Ectodermal cell (in vitro differentiated cells): ENCODE results near the gene CLDN16.

Experiments used
- H3K27ac ChIP-seq: 2 replicates; pipeline ENCODE4 v1.7.0; 2013; ENCODE audit warnings: mild to moderate bottlenecking, low read depth, low read length; ENCODE audit not compliant: insufficient read depth, poor library complexity, severe bottlenecking
- H3K27me3 ChIP-seq: 2 replicates; pipeline ENCODE4 v1.7.0; 2013; ENCODE audit warnings: mild to moderate bottlenecking, low read length; ENCODE audit not compliant: insufficient read depth, control insufficient read depth, poor library complexity, severe bottlenecking
- H3K36me3 ChIP-seq: one replicate; pipeline ENCODE4 v1.7.0; 2013; ENCODE audit warnings: low read length; ENCODE audit not compliant: control insufficient read depth, insufficient read depth
- H3K4me1 ChIP-seq: one replicate; pipeline ENCODE4 v1.7.0; 2013; ENCODE audit warnings: low read length; ENCODE audit not compliant: control insufficient read depth, insufficient read depth
- H3K4me3 ChIP-seq: 2 replicates; pipeline ENCODE4 v1.7.0; 2013; ENCODE audit warnings: low read depth, low read length, control low read depth; ENCODE audit not compliant: insufficient read depth
- H3K9me3 ChIP-seq: 2 replicates; pipeline ENCODE4 v1.7.0; 2013; ENCODE audit warnings: mild to moderate bottlenecking, low read length, moderate library complexity; ENCODE audit not compliant: control insufficient read depth
- WGBS, 2 experiments: methylation state at CpG; one replicate each; pipeline ENCODE4 v1.1.7; 2013; ENCODE audit warnings: missing lambda C conversion rate in 2 of 2; 5-methylcytosine and 5-hydroxymethylcytosine counted together

CLDN16 gene

DNA sequence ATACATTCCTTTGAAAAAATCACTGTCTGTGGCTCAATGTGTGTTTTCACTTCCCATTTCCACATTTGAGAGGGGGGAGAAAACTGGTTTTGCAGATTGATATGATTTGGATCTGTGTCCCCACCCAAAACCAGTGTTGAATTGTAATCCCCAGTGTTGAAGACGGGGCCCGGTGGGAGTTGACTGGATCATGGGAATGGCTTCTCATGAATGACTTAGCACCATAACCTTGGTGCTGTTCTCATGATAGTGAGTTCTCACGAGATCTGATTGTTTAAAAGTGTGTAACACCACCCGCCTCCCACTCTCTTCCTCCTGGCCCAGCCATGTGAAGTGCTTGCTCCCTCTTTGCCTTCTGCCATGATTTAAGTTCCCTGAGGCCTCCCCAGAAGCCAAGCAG is 45.7 kb downstream of the CLDN16 start:
- H3K36me3 ChIP-seq = no peaks in the 10 kb centered on the region
- no peak overlapping the region for H3K27ac ChIP-seq
- WGBS, 2 experiments = 94 to 95% methylated on average over 4 of the region's 4 CpGs
- no peaks in the 10 kb centered on the region for H3K9me3 ChIP-seq
- no peaks in the 10 kb centered on the region for H3K27me3 ChIP-seq
- no peak overlapping the region for H3K4me3 ChIP-seq
- H3K4me1 ChIP-seq = no peaks in the 10 kb centered on the region

DNA sequence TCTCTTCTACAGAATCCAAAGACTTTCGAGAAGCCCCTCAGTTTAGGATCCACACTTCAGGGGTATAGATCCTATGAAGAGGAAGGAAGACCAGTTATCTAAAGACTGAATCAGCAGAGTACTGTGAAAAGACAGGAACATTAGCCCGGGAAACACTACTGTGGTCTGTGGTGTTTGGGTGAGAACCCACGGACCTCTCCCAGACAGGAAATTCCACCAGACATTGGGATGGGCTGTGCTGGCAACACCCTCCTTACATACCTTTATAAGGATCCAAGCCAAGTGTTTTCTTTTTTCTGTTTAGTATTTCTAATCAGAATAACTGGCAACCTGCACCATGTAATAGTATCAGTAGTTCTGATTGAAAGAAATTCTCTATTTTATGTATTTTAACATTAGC is 47.7 kb downstream of the CLDN16 start:
- WGBS, 2 experiments = 91 to 95% methylated on average over 3 of the region's 3 CpGs
- Histone ChIP-seq H3K27me3 (no peaks in the 10 kb centered on the region), H3K4me1 (no peaks in the 10 kb centered on the region), H3K9me3 (no peaks in the 10 kb centered on the region), H3K27ac (no peak overlapping the region), H3K4me3 (no peak overlapping the region), H3K36me3 (no peaks in the 10 kb centered on the region)

DNA sequence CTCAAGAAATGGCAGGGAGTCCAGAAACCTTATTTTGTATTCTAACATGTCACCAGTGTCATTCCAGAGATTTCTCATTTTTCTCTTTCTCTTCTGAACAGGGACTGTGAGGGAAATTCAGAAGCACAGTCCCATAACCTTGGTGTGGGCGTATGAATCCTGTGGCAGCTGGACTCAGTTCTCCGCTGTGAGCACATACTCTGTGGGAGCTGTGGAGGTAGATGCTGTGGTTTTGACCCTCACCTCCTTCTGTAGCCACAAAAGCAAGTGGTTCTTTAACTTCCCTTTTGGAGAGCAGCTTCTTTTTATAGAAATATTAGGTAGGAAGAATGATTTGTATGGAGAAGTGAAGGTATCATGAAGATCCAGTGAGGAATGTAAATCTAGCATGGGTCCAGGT is 48.4 kb downstream of the CLDN16 start:
- no peak overlapping the region for H3K4me3 ChIP-seq
- no peaks in the 10 kb centered on the region for H3K36me3 ChIP-seq
- H3K9me3 ChIP-seq = no peaks in the 10 kb centered on the region
- H3K27me3 ChIP-seq = no peaks in the 10 kb centered on the region
- WGBS, 2 experiments = 92 to 100% methylated on average over 2 of the region's 2 CpGs
- no peak overlapping the region for H3K27ac ChIP-seq
- no peaks in the 10 kb centered on the region for H3K4me1 ChIP-seq

DNA sequence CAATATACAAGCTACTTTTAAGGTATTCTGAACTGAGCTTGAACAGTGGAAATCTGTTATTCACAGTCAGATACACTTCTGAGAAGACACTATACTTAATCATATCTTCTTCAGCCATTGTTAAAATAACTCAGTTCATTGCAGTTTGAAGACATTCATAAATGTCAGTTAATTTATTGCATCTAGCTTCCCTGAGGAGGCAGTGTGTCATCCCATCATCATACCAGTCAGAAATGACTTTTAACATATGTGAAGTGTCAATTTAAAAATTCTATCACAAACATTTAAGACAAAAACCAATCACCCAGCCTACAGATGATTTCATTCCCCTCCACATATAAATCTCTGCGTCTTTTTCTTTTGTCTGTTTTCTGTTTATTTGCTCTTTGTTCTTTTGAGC is 54.3 kb downstream of the CLDN16 start:
- Histone ChIP-seq H3K4me1 (no peaks in the 10 kb centered on the region), H3K4me3 (no peak overlapping the region), H3K9me3 (no peaks in the 10 kb centered on the region), H3K36me3 (no peaks in the 10 kb centered on the region), H3K27me3 (no peaks in the 10 kb centered on the region), H3K27ac (no peak overlapping the region)
- 94 to 100% methylated on average over 1 of the region's 1 CpG for WGBS, 2 experiments

DNA sequence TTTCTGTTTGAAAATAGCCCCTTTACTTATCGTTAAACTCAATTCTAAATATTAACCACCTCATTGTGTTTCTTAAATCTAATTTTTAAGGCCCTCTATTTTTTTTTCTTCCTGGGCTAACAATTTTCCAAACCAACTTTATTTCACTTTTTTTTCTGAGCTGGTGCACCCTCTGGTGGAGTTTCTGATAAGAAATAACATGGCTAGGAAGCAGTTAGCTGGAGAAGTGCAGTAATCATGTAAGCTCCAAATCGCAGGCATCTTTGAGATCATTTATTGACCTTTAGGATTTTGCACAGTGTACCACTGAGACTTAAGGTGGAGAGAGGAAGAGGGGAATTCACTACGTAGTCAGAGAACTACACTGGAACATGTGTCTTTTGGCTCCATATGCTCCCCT is 55.3 kb downstream of the CLDN16 start:
- Histone ChIP-seq H3K9me3 (no peaks in the 10 kb centered on the region), H3K4me1 (no peaks in the 10 kb centered on the region), H3K36me3 (no peaks in the 10 kb centered on the region), H3K4me3 (no peak overlapping the region), H3K27ac (no peak overlapping the region), H3K27me3 (no peaks in the 10 kb centered on the region)
- WGBS, 2 experiments = 84 to 89% methylated on average over 3 of the region's 3 CpGs

DNA sequence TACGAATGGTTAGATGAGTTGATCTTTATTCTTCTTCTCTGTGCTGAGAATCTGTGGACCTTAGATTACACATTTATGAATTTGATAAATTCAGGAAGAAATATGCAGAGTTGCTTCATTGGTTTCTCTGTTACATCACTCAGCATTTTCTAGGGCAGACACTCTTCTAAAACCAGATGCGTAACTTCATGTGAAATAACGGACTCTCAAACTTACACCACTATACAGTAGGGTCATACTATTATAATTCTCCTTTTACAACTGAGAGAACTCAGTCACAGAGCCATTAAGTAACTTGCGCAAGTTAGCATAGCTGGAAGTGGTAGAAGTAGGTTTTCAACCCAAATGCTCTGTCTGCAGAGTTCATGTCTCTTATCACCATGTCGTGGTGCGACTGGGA is 56.0 kb downstream of the CLDN16 start:
- H3K9me3 ChIP-seq = no peaks in the 10 kb centered on the region
- no peaks in the 10 kb centered on the region for H3K36me3 ChIP-seq
- no peaks in the 10 kb centered on the region for H3K27me3 ChIP-seq
- H3K4me1 ChIP-seq = no peaks in the 10 kb centered on the region
- WGBS, 2 experiments = 94% methylated on average over 6 of the region's 6 CpGs
- no peak overlapping the region for H3K4me3 ChIP-seq
- H3K27ac ChIP-seq = no peak overlapping the region

DNA sequence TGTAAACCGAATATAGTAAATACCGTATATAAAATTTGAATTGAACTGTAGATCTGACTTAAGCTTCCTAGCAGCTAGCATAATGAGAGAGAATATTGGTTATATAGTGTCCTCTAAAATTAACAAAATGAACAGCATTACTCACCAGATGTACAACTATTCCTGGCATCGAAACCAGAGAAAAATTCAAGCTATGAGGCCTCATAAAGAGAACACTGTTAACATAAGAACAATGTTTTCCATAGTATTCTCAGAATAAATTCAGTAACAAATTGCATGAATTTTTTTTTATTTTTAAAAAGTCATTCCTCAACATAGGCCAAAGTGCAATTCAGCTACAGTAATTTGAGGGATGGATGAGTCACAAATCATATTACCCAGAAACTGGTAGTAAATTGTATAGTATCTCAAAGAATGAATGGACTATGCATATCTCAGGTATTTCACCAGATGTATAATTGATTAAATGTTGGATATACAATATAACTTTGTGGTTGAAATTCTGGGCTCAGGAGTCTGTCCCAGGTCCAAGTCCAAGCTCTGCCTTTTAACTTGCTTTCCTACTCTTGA is 56.7 kb downstream of the CLDN16 start:
- no peaks in the 10 kb centered on the region for H3K27me3 ChIP-seq
- H3K36me3 ChIP-seq = no peaks in the 10 kb centered on the region
- WGBS, 2 experiments = 93% methylated on average over 3 of the region's 3 CpGs
- H3K9me3 ChIP-seq = no peaks in the 10 kb centered on the region
- no peak overlapping the region for H3K4me3 ChIP-seq
- no peaks in the 10 kb centered on the region for H3K4me1 ChIP-seq
- no peak overlapping the region for H3K27ac ChIP-seq

DNA sequence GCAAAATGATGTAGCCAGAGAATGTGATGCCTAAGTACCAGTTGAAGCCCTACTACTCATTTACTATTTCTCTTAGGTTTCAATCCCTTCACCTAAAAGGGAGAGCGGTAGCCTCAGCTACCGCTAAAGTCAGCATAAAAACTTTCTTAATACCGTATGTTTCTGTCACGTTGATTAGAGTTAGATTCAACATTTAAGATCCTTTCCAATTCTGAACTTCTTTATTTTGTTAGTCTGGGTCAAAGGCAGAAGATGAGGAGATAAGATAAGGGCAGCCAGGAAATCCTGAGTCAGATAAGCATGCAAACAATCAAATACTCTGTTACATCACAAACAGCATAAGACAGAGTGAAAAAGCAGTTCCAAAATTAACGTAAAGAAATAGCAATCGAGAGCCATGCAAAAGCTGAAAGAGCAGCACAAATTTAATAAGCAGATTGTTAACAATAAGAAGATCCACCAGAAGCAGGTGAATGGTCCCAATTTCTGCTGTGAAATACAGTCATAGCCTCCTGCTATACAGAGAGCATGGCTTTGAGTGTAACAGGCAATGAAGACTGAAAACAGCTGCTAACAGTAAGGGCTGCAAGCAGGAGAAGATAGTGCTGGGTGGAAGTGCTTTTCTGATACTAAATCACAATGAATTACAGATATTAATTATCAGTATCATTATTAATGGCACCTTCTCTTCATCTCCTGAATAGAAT is 58.8 kb downstream of the CLDN16 start:
- no peaks in the 10 kb centered on the region for H3K4me1 ChIP-seq
- H3K4me3 ChIP-seq = no peak overlapping the region
- no peak overlapping the region for H3K27ac ChIP-seq
- whole genome bisulfite sequencing, 2 experiments = 93 to 95% methylated on average over 6 of the region's 6 CpGs
- H3K27me3 ChIP-seq = no peaks in the 10 kb centered on the region
- H3K9me3 ChIP-seq = no peaks in the 10 kb centered on the region
- H3K36me3 ChIP-seq = no peaks in the 10 kb centered on the region

DNA sequence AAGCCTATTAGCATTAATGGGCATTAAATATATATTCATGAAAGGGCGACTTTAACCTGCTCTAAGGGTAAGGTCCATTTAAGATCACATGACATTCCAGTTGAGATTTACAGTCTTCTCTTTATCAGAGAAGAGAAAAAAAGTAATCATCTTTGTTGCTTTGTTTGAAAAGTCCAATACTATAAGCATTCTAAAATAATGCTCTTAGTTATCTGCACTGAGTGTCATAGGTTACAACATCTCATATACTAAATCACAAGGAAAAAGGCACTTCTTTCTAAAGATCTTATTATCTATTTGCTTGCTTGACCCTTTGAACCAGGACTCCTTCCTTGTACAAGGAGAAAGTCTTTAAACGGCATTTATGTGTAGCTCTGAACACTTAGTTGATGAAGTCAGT is 60.3 kb downstream of the CLDN16 start:
- Histone ChIP-seq H3K27me3 (no peaks in the 10 kb centered on the region), H3K36me3 (no peaks in the 10 kb centered on the region), H3K4me1 (no peaks in the 10 kb centered on the region), H3K4me3 (no peak overlapping the region), H3K27ac (no peak overlapping the region), H3K9me3 (no peaks in the 10 kb centered on the region)
- 92 to 100% methylated on average over 2 of the region's 2 CpGs for WGBS, 2 experiments

DNA sequence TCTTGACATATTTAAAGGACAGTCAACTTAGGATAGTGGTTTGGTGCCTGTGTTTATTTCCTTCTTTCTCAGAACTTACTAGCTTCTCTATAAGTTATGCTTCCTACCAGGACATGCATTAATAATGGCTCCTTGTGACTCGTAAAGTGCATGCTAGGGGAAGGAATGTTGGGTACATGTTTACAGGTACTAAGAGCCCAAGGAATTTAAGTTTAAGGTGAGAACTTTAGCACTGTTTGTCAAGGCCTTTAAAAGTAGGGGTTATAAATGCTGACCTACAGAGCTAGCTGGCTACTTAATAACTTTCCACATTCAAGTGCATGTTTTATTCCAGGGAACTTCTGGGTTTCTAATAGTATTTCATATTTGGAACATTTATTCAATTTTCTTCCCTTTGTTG is 61.8 kb downstream of the CLDN16 start, which contains the start of gene TMEM207:
TSS of gene TMEM207 (minus strand) at position 101 of the 400 bp plus-strand sequence. CDS start at position 9, 92 bp downstream.
- Histone ChIP-seq H3K4me1 (no peaks in the 10 kb centered on the region), H3K27ac (no peak within 1 kb of the TSS), H3K27me3 (no peaks in the 10 kb centered on the region), H3K9me3 (no peaks in the 10 kb centered on the region), H3K4me3 (no peak within 1 kb of the TSS), H3K36me3 (no peaks in the 10 kb centered on the region)
- 90 to 92% methylated on average over 1 of the region's 1 CpG for WGBS, 2 experiments
